H1 (cell line): ENCODE results near the gene PREX1. TPM values are rescaled to one million over a fixed set of nuclear protein-coding genes. Genes with fewer than 3 reads are reported as not detected.
A peak's percentile ranks its signal among the peaks of the same experiment; 100 is the strongest.

Source experiments
- CTCF ChIA-PET: fragments of 300-600 bp; sonication (Branson Sonifier 250); formaldehyde crosslinking; loops from one replicate; lab custom pipeline; 2021; ENCODE audit not compliant: partially characterized antibody; lab: Charles Lee
- POLR2A ChIA-PET: fragments of 300-600 bp; sonication (Branson Sonifier 250); formaldehyde crosslinking; loops from one replicate; lab custom pipeline; 2021; ENCODE audit warnings: inconsistent platforms; ENCODE audit not compliant: partially characterized antibody; lab: Charles Lee
- DNase-seq, 2 experiments: peaks; one replicate each; pipeline versions ENCODE4 v3.0.0 to v3.0.0-alpha.2; 2010 to 2022; ENCODE audit warnings: low spot score in 2 of 2, low read depth in 1 of 2, mixed read lengths in 1 of 2
- FAIRE-seq: peaks from 2 replicates; lab custom pipeline; 2011; peaks lifted over from hg19 to GRCh38; lab: Jason Lieb, UNC
- H2AFZ ChIP-seq: 2 replicates; pipeline ENCODE4 v1.8.1; 2012; ENCODE audit warnings: low read length, inconsistent platforms
- H2AK5ac ChIP-seq: 2 replicates; pipeline ENCODE4 v1.6.1; 2013; ENCODE audit warnings: low read depth, low read length
- H2BK120ac ChIP-seq: replicated peaks from 2 replicates; pipeline ENCODE3; 2013; ENCODE audit warnings: low read depth, low read length, inconsistent platforms
- H2BK12ac ChIP-seq: 2 replicates; pipeline ENCODE4 v1.6.1; 2013; ENCODE audit warnings: low read depth, low read length
- H2BK15ac ChIP-seq: 2 replicates; pipeline ENCODE4 v1.6.1; 2013; ENCODE audit warnings: low read length
- H2BK20ac ChIP-seq: 2 replicates; pipeline ENCODE4 v1.6.1; 2013; ENCODE audit warnings: low read length
- H2BK5ac ChIP-seq: 2 replicates; pipeline ENCODE4 v1.6.1; 2013; ENCODE audit warnings: low read depth, low read length
- H3K14ac ChIP-seq: 2 replicates; pipeline ENCODE4 v1.6.1; 2013; ENCODE audit warnings: inconsistent platforms; ENCODE audit not compliant: insufficient read length
- H3K18ac ChIP-seq: 2 replicates; pipeline ENCODE4 v1.6.1; 2013; ENCODE audit warnings: low read length; ENCODE audit errors: extremely low read depth
- H3K23ac ChIP-seq: 2 replicates; pipeline ENCODE4 v1.6.1; 2013; ENCODE audit warnings: inconsistent platforms; ENCODE audit not compliant: insufficient read length
- H3K23me2 ChIP-seq: 2 replicates; pipeline ENCODE4 v1.6.1; 2013; ENCODE audit warnings: low read depth, low read length
- H3K27ac ChIP-seq: 2 replicates; pipeline ENCODE4 v1.6.1; 2011; ENCODE audit warnings: low read depth, low read length, inconsistent platforms
- H3K27me3 ChIP-seq, 4 experiments: replicated peaks in 1 of 4; 1 replicate in 1 of 4; 2 replicates in 3 of 4; pipeline versions ENCODE4 v1.6.1 to v1.8.1; 2011 to 2013; ENCODE audit warnings: low read length in 3 of 4, mild to moderate bottlenecking in 3 of 4, inconsistent platforms in 2 of 4, mixed read lengths in 2 of 4, moderate library complexity in 1 of 4; ENCODE audit not compliant: control insufficient read depth in 3 of 4, insufficient read depth in 3 of 4; ENCODE audit errors: extremely low read depth in 1 of 4
- H3K36me3 ChIP-seq, 4 experiments: 2 replicates each; pipeline versions ENCODE4 v1.6.1 to v1.8.1; 2011 to 2013; ENCODE audit warnings: mild to moderate bottlenecking in 4 of 4, low read length in 3 of 4, moderate library complexity in 2 of 4, control low read depth in 1 of 4, inconsistent platforms in 1 of 4; ENCODE audit not compliant: insufficient read depth in 4 of 4, control insufficient read depth in 2 of 4
- H3K4ac ChIP-seq: replicated peaks from 2 replicates; pipeline ENCODE3; 2013; ENCODE audit warnings: low read length, low read depth, mixed read lengths, inconsistent platforms; ENCODE audit not compliant: insufficient read length
- H3K4me1 ChIP-seq, 4 experiments: replicated peaks in 1 of 4; 1 replicate in 1 of 4; 2 replicates in 3 of 4; pipeline versions ENCODE4 v1.6.1 to v1.8.1; 2011 to 2013; ENCODE audit warnings: low read length in 3 of 4, inconsistent platforms in 2 of 4, mixed read lengths in 1 of 4; ENCODE audit not compliant: insufficient read depth in 4 of 4, control insufficient read depth in 3 of 4
- H3K4me2 ChIP-seq, 2 experiments: 2 replicates each; pipeline versions ENCODE4 v1.6.1 to v1.8.1; 2011 to 2013; ENCODE audit warnings: low read depth in 2 of 2, low read length in 2 of 2, control low read depth in 1 of 2, inconsistent platforms in 1 of 2, mild to moderate bottlenecking in 1 of 2; ENCODE audit not compliant: insufficient read depth in 1 of 2
- H3K4me3 ChIP-seq, 4 experiments: fragments of 200-600, 300-600 bp in 1 of 4; sonication (generic), shearing (Covaris generic), sonication (Bioruptor Twin) in 1 of 4; 2 replicates each; pipeline versions ENCODE4 v1.5.1 to v1.8.1; 2011 to 2016; ENCODE audit warnings: low read length in 4 of 4, low read depth in 3 of 4, control low read depth in 2 of 4, inconsistent platforms in 2 of 4, mild to moderate bottlenecking in 2 of 4, mixed read lengths in 1 of 4, moderate library complexity in 1 of 4; ENCODE audit not compliant: insufficient read depth in 2 of 4; ENCODE audit errors: extremely low read depth in 1 of 4
- H3K56ac ChIP-seq: replicated peaks from 2 replicates; pipeline ENCODE3; 2013; ENCODE audit warnings: low read depth, mild to moderate bottlenecking, mixed read lengths, low read length, inconsistent platforms; ENCODE audit not compliant: insufficient read length
- H3K79me1 ChIP-seq: 2 replicates; pipeline ENCODE4 v1.6.1; 2013; ENCODE audit warnings: low read depth, low read length, control low read depth
- H3K79me2 ChIP-seq, 2 experiments: 2 replicates each; pipeline versions ENCODE4 v1.6.1 to v1.8.1; 2012 to 2013; ENCODE audit warnings: low read length in 2 of 2, mild to moderate bottlenecking in 2 of 2, inconsistent platforms in 1 of 2; ENCODE audit not compliant: insufficient read depth in 2 of 2, control insufficient read depth in 1 of 2
- H3K9ac ChIP-seq, 4 experiments: replicated peaks in 1 of 4; 1 replicate in 1 of 4; 2 replicates in 3 of 4; pipeline versions ENCODE4 v1.6.1 to v1.8.1; 2011 to 2013; ENCODE audit warnings: low read depth in 3 of 4, low read length in 3 of 4, control low read depth in 2 of 4, mild to moderate bottlenecking in 2 of 4, moderate library complexity in 2 of 4, inconsistent platforms in 1 of 4; ENCODE audit errors: extremely low read depth in 1 of 4
- H3K9me3 ChIP-seq, 2 experiments: 2 replicates each; pipeline versions ENCODE4 v1.6.1 to v1.8.1; 2012 to 2013; ENCODE audit warnings: mild to moderate bottlenecking in 2 of 2, moderate library complexity in 2 of 2, control low read depth in 1 of 2, inconsistent platforms in 1 of 2, low read depth in 1 of 2, low read length in 1 of 2, mixed read lengths in 1 of 2; ENCODE audit not compliant: insufficient read depth in 2 of 2
- H4K20me1 ChIP-seq, 2 experiments: replicated peaks in 1 of 2; 2 replicates each; pipeline versions ENCODE3 to v1.8.1; 2011 to 2013; ENCODE audit warnings: inconsistent platforms in 2 of 2, low read length in 2 of 2, mild to moderate bottlenecking in 1 of 2; ENCODE audit not compliant: insufficient read depth in 2 of 2, control insufficient read depth in 1 of 2
- H4K5ac ChIP-seq: 2 replicates; pipeline ENCODE4 v1.6.1; 2013; ENCODE audit warnings: low read length, low read depth, mixed read lengths, inconsistent platforms; ENCODE audit not compliant: insufficient read length
- H4K8ac ChIP-seq: 2 replicates; pipeline ENCODE4 v1.8.0; 2013; ENCODE audit warnings: mild to moderate bottlenecking, moderate library complexity, low read length, inconsistent platforms; ENCODE audit not compliant: insufficient read depth; ENCODE audit errors: extremely low read depth
- H4K91ac ChIP-seq: replicated peaks from 2 replicates; pipeline ENCODE3; 2013; ENCODE audit warnings: low read length, mixed read lengths, inconsistent platforms; ENCODE audit not compliant: insufficient read length
- ASH2L ChIP-seq: fragments of 200-600, 300-600 bp; sonication (generic); IDR thresholded peaks from one replicate; pipeline ENCODE4 v1.7.1; 2017; ENCODE audit warnings: low read length
- BCL11A ChIP-seq, 2 experiments: IDR thresholded peaks; one replicate each; pipeline ENCODE4 v1.6.1; 2011; ENCODE audit warnings: low read depth in 2 of 2, low read length in 2 of 2, mild to moderate bottlenecking in 2 of 2
- CBX8 ChIP-seq: fragments of 300-800, 300-1000 bp; sonication (generic); IDR thresholded peaks from 2 replicates; pipeline ENCODE4 v1.7.1; 2016; ENCODE audit warnings: low read depth, low read length, borderline replicate concordance
- KDM4A ChIP-seq: IDR thresholded peaks from one replicate; pipeline ENCODE4 v1.7.1; 2012; ENCODE audit warnings: low read depth, mild to moderate bottlenecking, moderate library complexity, low read length, inconsistent platforms; ENCODE audit not compliant: severe bottlenecking
- NRF1 ChIP-seq: IDR thresholded peaks from 2 replicates; pipeline ENCODE4 v1.6.1; 2011; ENCODE audit warnings: mild to moderate bottlenecking, low read depth, low read length, improper control_type of control experiment
- PHF8 ChIP-seq: fragments of 200-600 bp; sonication (generic); conservative IDR thresholded peaks from 2 replicates; pipeline ENCODE4 v1.7.1; 2012; ENCODE audit warnings: low read depth, mild to moderate bottlenecking, inconsistent platforms, low read length, moderate library complexity
- WGBS, 2 experiments: shearing (Covaris generic) in 1 of 2; methylation state at CpG; one replicate each; pipeline versions ENCODE4 v1.1.6 to v1.1.7; 2013 to 2015; ENCODE audit warnings: low lambda C conversion rate in 2 of 2, mixed read lengths in 2 of 2, inconsistent platforms in 1 of 2, low coverage in 1 of 2, missing lambda C conversion rate in 1 of 2; ENCODE audit not compliant: insufficient replicate concordance in 2 of 2, insufficient coverage in 1 of 2, insufficient read length in 1 of 2; ENCODE audit errors: extremely low coverage in 1 of 2, missing lambda C conversion rate in 1 of 2; 5-methylcytosine and 5-hydroxymethylcytosine counted together
- polyA plus RNA-seq, 7 experiments: library from polyadenylated mRNA; depleted of rRNA in 3 of 7; stranded (reverse) in 5 of 7; unstranded in 2 of 7; fragments of >200 nt in 5 of 7; fragments of 200-250 nt in 2 of 7; gene quantifications; 1 replicate in 5 of 7; 2 replicates in 1 of 7; 4 replicates in 1 of 7; pipeline versions ENCODE4 v1.2.1 to v1.2.3, GENCODE V29; 2011 to 2013; ENCODE audit warnings: missing spikeins in 2 of 7, mixed read lengths in 2 of 7
- total RNA-seq: library from RNA; stranded (reverse); fragmentation: NEBNext Ultra II Directional; extraction: Animal tissue kit (Norgen Biotek cat#: 25700); gene quantifications from 2 replicates; pipeline ENCODE4 v1.2.1, GENCODE V29; 2021
- TF ChIP-seq, protein P1 (sequence below): IDR thresholded peaks from 2 replicates; pipeline ENCODE4 v1.6.1; 2012; ENCODE audit warnings: inconsistent platforms

Gene PREX1
- total and polyA plus RNA-seq, 2 of the 8 experiments (the other 6 are each of a cell fraction or from before 2014, with no cell fraction given) = 10.7 to 12.8 TPM

DNA sequence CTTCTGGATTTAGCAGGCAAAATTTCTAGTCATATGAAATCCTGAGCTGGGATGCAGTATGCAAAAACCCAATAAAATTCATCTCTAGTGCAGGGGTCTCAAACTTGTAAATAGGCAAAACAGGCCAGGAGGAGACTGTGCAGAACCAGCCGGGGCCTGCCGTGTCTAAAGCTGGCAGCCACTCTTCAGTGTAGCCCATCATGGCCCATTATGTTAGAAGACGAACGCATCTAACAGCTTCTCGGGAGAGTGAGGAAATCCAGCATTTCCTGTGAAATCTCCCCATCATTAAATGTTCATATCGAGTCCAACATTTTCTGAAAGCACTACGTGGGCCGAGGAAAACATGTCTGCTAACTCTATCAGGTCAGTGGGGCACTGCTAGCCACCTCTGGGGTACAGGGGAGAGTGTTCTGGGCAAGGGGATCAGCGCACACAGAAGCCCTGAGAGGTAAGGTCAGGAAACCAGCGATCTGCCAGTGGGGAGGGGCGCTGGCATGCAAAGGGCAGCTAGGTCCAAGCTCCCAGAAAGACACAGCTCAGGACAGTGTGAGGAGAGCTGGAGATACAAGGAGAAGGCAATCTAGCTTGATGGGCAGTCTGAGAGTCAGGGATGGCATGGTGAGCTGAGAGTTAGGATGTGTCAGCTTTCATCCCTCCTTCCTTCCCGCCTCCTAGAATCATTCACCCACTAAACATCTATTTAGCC lies 144.2 kb downstream of the PREX1 start:
- peak overlapping the region; percentile 73 for H2BK15ac ChIP-seq
- no peak overlapping the region for H4K8ac ChIP-seq
- no peak overlapping the region for H2AFZ ChIP-seq
- H3K56ac ChIP-seq = no peak overlapping the region
- H3K18ac ChIP-seq = no peak overlapping the region
- H3K79me1 ChIP-seq = no peaks in the 10 kb centered on the region
- H3K27me3 ChIP-seq = no peaks in the 10 kb centered on the region
- H3K4me1 ChIP-seq = peaks cover 10 to 31% (median 16%) of the 10 kb centered on the region in 4 experiments
- H4K5ac ChIP-seq = no peak overlapping the region
- H3K23me2 ChIP-seq = no peaks in the 10 kb centered on the region; the same call in 1 of the 2 replicates
- no peak overlapping the region for H3K4ac ChIP-seq
- H3K9me3 ChIP-seq = no peaks in the 10 kb centered on the region
- H3K4me3 ChIP-seq = no peak overlapping the region; a peak in 1 of 8 replicates
- peak overlapping the region; percentile 7; the same call in 1 of the 2 replicates for H2BK5ac ChIP-seq
- H2BK20ac ChIP-seq = no peak overlapping the region; the same call in 1 of the 2 replicates
- peak overlapping the region; percentile 20; the same call in 1 of the 2 replicates for H2AK5ac ChIP-seq
- no peak overlapping the region for H3K14ac ChIP-seq
- H3K23ac ChIP-seq = no peak overlapping the region
- ChIA-PET CTCF (interaction anchor here (0.7 to 2.6 kb wide), 7 partner anchors 11 to 221 kb away, joined by 3 to 16 read pairs (median 6); no protein-coding TSS in a partner anchor), POLR2A (interaction anchor here (0.9 to 2.2 kb wide), 3 partner anchors 18 to 238 kb away, joined by 3 to 5 read pairs (median 3); partner anchors contain the start of gene ARFGEF2)
- H4K20me1 ChIP-seq = no peaks in the 10 kb centered on the region
- peak overlapping the region; percentile 82 for H2BK12ac ChIP-seq
- H2BK120ac ChIP-seq = no peak overlapping the region
- no peak for FAIRE-seq
- DNase-seq = no peak
- no peaks in the 10 kb centered on the region for H3K79me2 ChIP-seq
- no peak overlapping the region for H3K9ac ChIP-seq
- no peak overlapping the region for H4K91ac ChIP-seq
- no peaks in the 10 kb centered on the region; a peak in 1 of 8 replicates for H3K36me3 ChIP-seq
- H3K27ac ChIP-seq = no peak overlapping the region
- H3K4me2 ChIP-seq = peak overlapping the region; percentile 44 to 54
- 84% methylated on average over 12 of the region's 12 CpGs; no CpG with 5 or more reads in 1 of the 2 experiments for WGBS, 2 experiments
- TF ChIP-seq CBX8 = no peak
- TF ChIP-seq, protein P1, sequence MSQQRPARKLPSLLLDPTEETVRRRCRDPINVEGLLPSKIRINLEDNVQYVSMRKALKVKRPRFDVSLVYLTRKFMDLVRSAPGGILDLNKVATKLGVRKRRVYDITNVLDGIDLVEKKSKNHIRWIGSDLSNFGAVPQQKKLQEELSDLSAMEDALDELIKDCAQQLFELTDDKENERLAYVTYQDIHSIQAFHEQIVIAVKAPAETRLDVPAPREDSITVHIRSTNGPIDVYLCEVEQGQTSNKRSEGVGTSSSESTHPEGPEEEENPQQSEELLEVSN = no peak
- no peak for TF ChIP-seq NRF1
- TF ChIP-seq BCL11A (IDR thresholded peaks at IDR 0.05; ENCODE audit: low read depth in 2 of 2, low read length in 2 of 2) = no peak
- TF ChIP-seq KDM4A = no peak
- TF ChIP-seq PHF8 = no peak
- TF ChIP-seq ASH2L = no peak
